GM23248 (cell line): ENCODE data around the gene MBNL1. TPM values are rescaled to one million over a fixed set of nuclear protein-coding genes. Genes with fewer than 3 reads are reported as not detected.

Experiments used
- DNase-seq: peaks from one replicate; pipeline ENCODE4 v3.0.0-alpha.2; 2015
- H2AFZ ChIP-seq: fragments of 200-600 bp; sonication (generic); 2 replicates; pipeline ENCODE4 v1.6.1; 2016; ENCODE audit warnings: antibody characterized with exemption
- H3F3A ChIP-seq: fragments of 200-600 bp; sonication (generic); 2 replicates; pipeline ENCODE4 v1.6.1; 2016; ENCODE audit warnings: mild to moderate bottlenecking, antibody characterized with exemption, mixed run types; ENCODE audit not compliant: insufficient read depth
- H3K27ac ChIP-seq: fragments of 200-600 bp; sonication (generic); 2 replicates; pipeline ENCODE4 v1.5.1; 2016; ENCODE audit warnings: mild to moderate bottlenecking
- H3K27me3 ChIP-seq: fragments of 200-600 bp; sonication (generic); replicated peaks from 2 replicates; pipeline ENCODE4 v1.6.1; 2016; ENCODE audit warnings: mild to moderate bottlenecking; ENCODE audit not compliant: insufficient read depth
- H3K36me3 ChIP-seq: fragments of 200-600 bp; sonication (generic); 2 replicates; pipeline ENCODE4 v1.6.1; 2016; ENCODE audit warnings: low read depth, mild to moderate bottlenecking
- H3K4me1 ChIP-seq: fragments of 200-600 bp; sonication (generic); 2 replicates; pipeline ENCODE4 v1.6.1; 2016; ENCODE audit warnings: mild to moderate bottlenecking; ENCODE audit not compliant: insufficient read depth
- H3K4me2 ChIP-seq: fragments of 200-600 bp; sonication (generic); one replicate; pipeline ENCODE4 v1.6.1; 2016; ENCODE audit warnings: mild to moderate bottlenecking; ENCODE audit not compliant: unreplicated experiment
- H3K4me3 ChIP-seq: fragments of 200-600 bp; sonication (generic); 2 replicates; pipeline ENCODE4 v1.5.1; 2016; ENCODE audit warnings: mild to moderate bottlenecking
- H3K79me2 ChIP-seq: fragments of 200-600 bp; sonication (generic); 2 replicates; pipeline ENCODE4 v1.6.1; 2016; ENCODE audit warnings: mild to moderate bottlenecking; ENCODE audit not compliant: insufficient read depth
- H3K9ac ChIP-seq: fragments of 200-600 bp; sonication (generic); 2 replicates; pipeline ENCODE4 v1.6.1; 2016; ENCODE audit warnings: mild to moderate bottlenecking
- H3K9me2 ChIP-seq: fragments of 200-600 bp; sonication (generic); 2 replicates; pipeline ENCODE4 v1.6.1; 2016; ENCODE audit warnings: mixed run types, mild to moderate bottlenecking, moderate library complexity; ENCODE audit not compliant: insufficient read depth
- H3K9me3 ChIP-seq: fragments of 200-600 bp; sonication (generic); one replicate; pipeline ENCODE4 v1.6.1; 2017; ENCODE audit warnings: low read depth
- H4K20me1 ChIP-seq: fragments of 200-600 bp; sonication (generic); 2 replicates; pipeline ENCODE4 v1.6.0; 2016; ENCODE audit not compliant: insufficient read depth
- EZH2 ChIP-seq: fragments of 200-600 bp; sonication (generic); IDR thresholded peaks from 2 replicates; pipeline ENCODE4 v1.6.1; 2018; ENCODE audit warnings: antibody characterized with exemption, mild to moderate bottlenecking; ENCODE audit not compliant: insufficient read depth, poor library complexity, severe bottlenecking
- EZH2phosphoT487 ChIP-seq: fragments of 200-600 bp; sonication (generic); IDR thresholded peaks from 2 replicates; pipeline ENCODE4 v1.6.1; 2018; ENCODE audit warnings: antibody characterized with exemption, moderate library complexity, mild to moderate bottlenecking, low read depth; ENCODE audit not compliant: insufficient read depth
- WGBS, 2 experiments: methylation state at CpG; one replicate each; pipeline ENCODE4 v1.1.6; 2015 to 2017; ENCODE audit warnings: low lambda C conversion rate in 2 of 2, low coverage in 1 of 2; ENCODE audit errors: missing lambda C conversion rate in 2 of 2; 5-methylcytosine and 5-hydroxymethylcytosine counted together
- in situ Hi-C: fragments of 300-500 bp; cut with MboI; formaldehyde crosslinking; loops from 2 replicates; pipeline ENCODE4 v1.15.0; 2020
- polyA plus RNA-seq: library from polyadenylated mRNA; unstranded; fragments of >200 nt; fragmentation: Nextera tagmentation; extraction: Ambion mirVana; gene quantifications from 2 replicates; pipeline ENCODE4 v1.2.1, GENCODE V29; 2016
- total RNA-seq: library from RNA; depleted of rRNA; stranded (reverse); fragments of >200 nt; shearing (Covaris generic); gene quantifications from 2 replicates; pipeline ENCODE4 v1.2.3, GENCODE V29; 2014

Gene MBNL1
- total and polyA plus RNA-seq, 2 experiments from 2014 or later, result 89.5 to 262 TPM

DNA sequence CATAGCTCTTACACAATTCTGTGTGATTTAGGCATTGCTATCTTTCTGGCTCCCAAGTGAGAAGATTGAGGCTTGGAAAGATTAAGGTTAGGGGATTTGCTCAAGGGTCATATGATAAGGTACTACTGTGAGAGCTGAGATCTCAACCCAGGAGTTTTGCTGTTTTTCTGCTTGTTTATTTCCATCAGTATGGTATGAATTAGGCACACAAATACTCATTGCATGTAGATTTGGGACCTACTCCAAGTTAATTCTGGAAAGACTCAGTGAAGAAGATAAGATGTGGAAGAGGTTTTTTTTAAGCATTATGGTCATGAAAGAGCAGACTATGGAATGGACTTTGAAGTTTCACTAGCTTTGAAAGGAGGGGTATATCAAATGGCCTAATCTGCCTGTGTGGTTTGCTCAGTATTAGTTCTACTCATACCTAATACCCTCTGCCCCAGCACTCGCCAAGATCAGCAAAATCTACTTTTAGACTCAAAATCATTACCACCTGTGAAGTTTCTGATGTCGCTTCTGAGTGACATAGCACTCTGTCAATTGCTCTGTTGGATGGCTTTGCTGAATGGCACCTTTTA is 12.5 kb downstream of the MBNL1 start:
- 0 out of 2 replicates have a peak overlapping the region, but pooled peaks have one; percentile 5 for H3K4me3 ChIP-seq
- no peaks in the 10 kb centered on the region for H3K9me3 ChIP-seq
- peak; percentile 56 for DNase-seq
- H3K4me1 ChIP-seq, result peaks cover 83% of the 10 kb centered on the region
- H3K36me3 ChIP-seq, result no peaks in the 10 kb centered on the region
- H3K9ac ChIP-seq, result no peak overlapping the region
- peak overlapping the region; percentile 34 for H3K27ac ChIP-seq
- no peak for TF ChIP-seq EZH2phosphoT487
- no peak for TF ChIP-seq EZH2
- H3K27me3 ChIP-seq, result no peaks in the 10 kb centered on the region
- H3F3A ChIP-seq, result peaks cover 22% of the 10 kb centered on the region
- H4K20me1 ChIP-seq, result no peaks in the 10 kb centered on the region; the same call in 1 of the 2 replicates
- WGBS, 2 experiments, result 20 to 21% methylated on average over 2 of the region's 2 CpGs
- H3K79me2 ChIP-seq, result peaks cover 99% of the 10 kb centered on the region
- in situ Hi-C loops, result no loop called here
- no peak overlapping the region for H2AFZ ChIP-seq
- H3K4me2 ChIP-seq, result peak overlapping the region; percentile 13
- H3K9me2 ChIP-seq, result no peaks in the 10 kb centered on the region

DNA sequence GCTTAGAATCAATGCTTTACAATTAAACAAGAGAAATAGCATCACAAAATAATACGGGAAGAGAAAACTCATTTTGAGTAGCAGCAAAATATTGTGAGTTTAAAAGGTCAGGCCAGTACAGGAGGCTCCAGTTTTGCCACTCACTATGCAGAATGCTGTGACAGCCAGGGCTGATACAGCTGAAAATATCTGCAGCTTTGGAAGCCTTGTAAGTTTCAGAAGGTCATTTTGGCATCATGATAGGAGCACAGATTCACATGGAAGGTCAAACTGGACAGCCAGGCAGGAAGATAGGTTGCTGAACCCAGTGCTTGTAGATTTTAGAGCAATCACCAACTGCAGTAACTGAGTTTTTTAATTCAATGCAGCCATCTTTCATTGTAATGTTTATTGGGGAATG is 14.1 kb downstream of the MBNL1 start:
- H3K36me3 ChIP-seq, result no peaks in the 10 kb centered on the region
- no peak overlapping the region for H3K4me3 ChIP-seq
- peaks cover 75% of the 10 kb centered on the region for H3K4me1 ChIP-seq
- H3K4me2 ChIP-seq, result no peak overlapping the region
- H3K79me2 ChIP-seq, result peaks cover 97% of the 10 kb centered on the region
- H2AFZ ChIP-seq, result no peak overlapping the region
- H3K9ac ChIP-seq, result no peak overlapping the region
- in situ Hi-C loops, result no loop called here
- peaks cover 22% of the 10 kb centered on the region for H3F3A ChIP-seq
- no peaks in the 10 kb centered on the region for H3K27me3 ChIP-seq
- H3K27ac ChIP-seq, result no peak overlapping the region
- no peaks in the 10 kb centered on the region; the same call in 1 of the 2 replicates for H4K20me1 ChIP-seq
- H3K9me2 ChIP-seq, result no peaks in the 10 kb centered on the region
- 26 to 28% methylated on average over 1 of the region's 1 CpG for WGBS, 2 experiments
- TF ChIP-seq EZH2, result no peak
- TF ChIP-seq EZH2phosphoT487, result no peak
- H3K9me3 ChIP-seq, result no peaks in the 10 kb centered on the region
- DNase-seq, result no peak

DNA sequence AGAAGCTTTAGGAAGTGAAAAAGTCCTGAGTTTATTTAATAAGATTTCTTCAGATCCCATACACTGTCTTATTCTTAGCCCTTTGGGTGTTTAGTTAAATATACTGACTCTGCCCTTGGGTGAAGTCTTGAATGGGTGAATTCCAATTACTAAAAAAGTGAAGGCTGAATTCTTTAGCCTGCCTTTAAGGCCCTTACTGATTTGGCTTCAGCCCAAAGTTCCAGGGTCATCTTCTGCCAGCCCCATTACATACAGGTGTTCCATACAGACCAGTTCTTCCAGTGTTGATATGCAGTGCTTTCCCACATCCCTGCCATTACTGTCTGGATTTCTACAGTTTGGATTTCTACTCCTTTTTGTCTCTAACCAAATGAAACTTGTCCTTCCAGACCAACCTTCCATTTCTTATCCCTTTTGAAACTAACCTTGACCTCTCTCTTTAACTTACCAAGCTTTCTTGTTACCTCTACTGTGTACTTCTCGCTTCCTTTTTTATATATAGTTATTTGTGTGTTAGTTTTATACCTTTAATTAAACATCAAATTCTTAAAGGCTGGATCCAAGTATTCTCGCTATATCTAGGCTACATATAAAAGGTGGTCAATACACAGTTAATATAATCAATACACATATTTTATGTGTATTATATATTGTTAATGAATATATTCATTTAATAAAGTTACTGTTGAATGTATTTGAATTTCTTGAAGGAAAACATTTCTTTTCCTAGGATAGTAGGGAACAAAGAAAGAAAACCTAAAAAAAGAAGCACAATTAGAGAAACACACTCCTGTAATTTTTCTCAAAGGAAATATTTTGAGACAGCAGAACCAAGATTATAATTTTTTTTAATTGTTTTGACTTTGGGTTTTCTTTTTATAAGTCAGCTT is 15.0 kb downstream of the MBNL1 start:
- in situ Hi-C loops, result no loop called here
- WGBS, 2 experiments, result 96 to 97% methylated on average over 2 of the region's 2 CpGs
- Histone ChIP-seq H3K9me3 (no peaks in the 10 kb centered on the region), H3K27me3 (no peaks in the 10 kb centered on the region), H2AFZ (no peak overlapping the region), H3K9me2 (no peaks in the 10 kb centered on the region), H3F3A (peaks cover 28% of the 10 kb centered on the region), H4K20me1 (no peaks in the 10 kb centered on the region; the same call in 1 of the 2 replicates), H3K9ac (0 out of 2 replicates have a peak overlapping the region, but pooled peaks have one; percentile 7), H3K4me1 (peaks cover 76% of the 10 kb centered on the region), H3K79me2 (peaks cover 97% of the 10 kb centered on the region), H3K27ac (no peak overlapping the region), H3K36me3 (no peaks in the 10 kb centered on the region), H3K4me3 (no peak overlapping the region), H3K4me2 (peak overlapping the region; percentile 38)
- TF ChIP-seq EZH2 (no peak), EZH2phosphoT487 (no peak)
- DNase-seq, result no peak

DNA sequence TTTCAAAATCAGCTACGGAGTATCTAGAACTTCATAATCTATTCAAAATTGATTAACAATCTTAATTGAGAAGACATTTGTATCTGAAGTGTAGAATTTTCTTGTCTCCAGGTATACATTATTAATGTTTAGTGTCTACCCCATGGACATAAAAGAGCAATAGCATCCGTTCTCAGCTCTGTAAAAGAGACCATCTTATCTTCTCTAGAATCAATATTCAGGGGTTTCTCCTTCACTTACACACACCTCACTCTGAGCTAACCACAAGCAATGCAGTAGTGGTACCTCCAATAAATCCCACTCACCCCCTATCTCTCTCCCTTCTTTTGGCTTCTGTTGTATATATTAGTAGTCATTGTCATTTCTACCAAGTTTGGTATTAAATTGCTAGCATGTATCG is 16.2 kb downstream of the MBNL1 start:
- H2AFZ ChIP-seq, result no peak overlapping the region
- H3K9ac ChIP-seq, result no peak overlapping the region
- H3K9me2 ChIP-seq, result no peaks in the 10 kb centered on the region
- H3K9me3 ChIP-seq, result no peaks in the 10 kb centered on the region
- no peaks in the 10 kb centered on the region for H3K36me3 ChIP-seq
- WGBS, 2 experiments, result 56 to 59% methylated on average over 3 of the region's 3 CpGs
- H4K20me1 ChIP-seq, result no peaks in the 10 kb centered on the region; the same call in 1 of the 2 replicates
- H3K79me2 ChIP-seq, result peaks cover 97% of the 10 kb centered on the region
- peaks cover 30% of the 10 kb centered on the region for H3F3A ChIP-seq
- H3K27me3 ChIP-seq, result no peaks in the 10 kb centered on the region
- H3K4me2 ChIP-seq, result peak overlapping the region; percentile 38
- in situ Hi-C loops, result no loop called here
- no peak overlapping the region for H3K4me3 ChIP-seq
- no peak overlapping the region for H3K27ac ChIP-seq
- TF ChIP-seq EZH2phosphoT487, result no peak
- no peak for TF ChIP-seq EZH2
- H3K4me1 ChIP-seq, result peaks cover 76% of the 10 kb centered on the region
- DNase-seq, result no peak
